ENCODE measurements around the gene TSPAN10. TPM values are rescaled to one million over a fixed set of nuclear protein-coding genes. Genes with fewer than 3 reads are reported as not detected.
A peak's percentile ranks its signal among the peaks of the same experiment; 100 is the strongest.

TSPAN10 gene
- total and polyA plus RNA-seq, 2 of the 4 experiments (the other 2 are of a cell fraction), result 1.4 to 4.5 TPM

DNA sequence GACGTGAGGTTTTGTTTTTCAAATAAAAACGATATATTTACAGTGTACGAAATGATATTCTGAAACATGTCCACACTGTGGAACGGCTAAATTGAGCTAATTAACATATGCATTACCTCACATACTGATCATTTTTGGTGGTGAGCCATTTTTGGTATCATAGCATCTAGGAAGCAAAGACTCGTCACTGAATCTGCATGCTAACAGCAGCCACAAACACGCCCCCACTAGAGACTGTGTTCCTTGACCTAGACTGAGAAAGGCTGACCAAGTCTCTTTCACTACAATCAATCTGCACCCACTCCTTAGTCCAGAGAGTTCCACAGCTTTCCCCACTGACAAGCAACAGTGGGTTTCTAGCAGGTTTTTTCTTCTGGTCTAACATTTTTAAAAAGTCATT, 29.6 kb upstream of the TSPAN10 start:
- H2BK5ac ChIP-seq (ENCODE audit: low read depth, low read length, poor library complexity, severe bottlenecking), result no peak overlapping the region
- peaks cover 19 to 68% of the 10 kb centered on the region in 2 experiments for H3K79me1 ChIP-seq (ENCODE audit: low read depth in 1 of 2, low read length in 2 of 2)
- no peak overlapping the region for H3K56ac ChIP-seq (ENCODE audit: extremely low read depth, insufficient read depth, low read length)
- no peak overlapping the region for H3K9ac ChIP-seq (ENCODE audit: low read depth, low read length)
- no peak overlapping the region for H3K23ac ChIP-seq (ENCODE audit: low read depth, low read length)
- ChIA-PET POLR2A (ENCODE audit: unreplicated experiment) (interaction anchor here (0.6 kb wide), 1 partner anchor 88 kb away, joined by 3 read pairs; no protein-coding TSS in a partner anchor), CTCF (interaction anchor here (0.6 kb wide), 1 partner anchor 25 kb away, joined by 5 read pairs; no protein-coding TSS in a partner anchor)
- H3K18ac ChIP-seq (ENCODE audit: low read depth, low read length), result no peak overlapping the region
- no peak overlapping the region for H2AK5ac ChIP-seq (ENCODE audit: low read depth, low read length)
- H3K9me3 ChIP-seq (ENCODE audit: control insufficient read depth, insufficient read depth, low read length), result no peaks in the 10 kb centered on the region
- no peak overlapping the region for H2AK9ac ChIP-seq (replicated peaks; ENCODE audit: low read depth, low read length, poor library complexity)
- no peak for TF ChIP-seq RAD21 (IDR thresholded peaks at IDR 0.05; ENCODE audit: low read length)
- TF ChIP-seq FOS (IDR thresholded peaks at IDR 0.05; ENCODE audit: low read depth, low read length), result no peak
- no peak for TF ChIP-seq MAFK (IDR thresholded peaks at IDR 0.05; ENCODE audit: low read depth, low read length)
- TF ChIP-seq, protein P1, sequence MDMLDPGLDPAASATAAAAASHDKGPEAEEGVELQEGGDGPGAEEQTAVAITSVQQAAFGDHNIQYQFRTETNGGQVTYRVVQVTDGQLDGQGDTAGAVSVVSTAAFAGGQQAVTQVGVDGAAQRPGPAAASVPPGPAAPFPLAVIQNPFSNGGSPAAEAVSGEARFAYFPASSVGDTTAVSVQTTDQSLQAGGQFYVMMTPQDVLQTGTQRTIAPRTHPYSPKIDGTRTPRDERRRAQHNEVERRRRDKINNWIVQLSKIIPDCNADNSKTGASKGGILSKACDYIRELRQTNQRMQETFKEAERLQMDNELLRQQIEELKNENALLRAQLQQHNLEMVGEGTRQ (IDR thresholded peaks at IDR 0.05; ENCODE audit: low read depth, low read length), result no peak
- TF ChIP-seq NFE2L2 (IDR thresholded peaks at IDR 0.05; ENCODE audit: low read depth, low read length), result no peak
- TF ChIP-seq BHLHE40 (IDR thresholded peaks at IDR 0.05; ENCODE audit: low read depth, low read length), result no peak
- no peak for TF ChIP-seq MAZ (IDR thresholded peaks at IDR 0.05; ENCODE audit: borderline replicate concordance, low read depth, low read length)
- TF ChIP-seq CEBPB (IDR thresholded peaks at IDR 0.05; ENCODE audit: low read depth, low read length), result no peak
- no peak for TF ChIP-seq SMC3 (IDR thresholded peaks at IDR 0.05; ENCODE audit: low read depth, low read length)
- TF ChIP-seq, protein P2, sequence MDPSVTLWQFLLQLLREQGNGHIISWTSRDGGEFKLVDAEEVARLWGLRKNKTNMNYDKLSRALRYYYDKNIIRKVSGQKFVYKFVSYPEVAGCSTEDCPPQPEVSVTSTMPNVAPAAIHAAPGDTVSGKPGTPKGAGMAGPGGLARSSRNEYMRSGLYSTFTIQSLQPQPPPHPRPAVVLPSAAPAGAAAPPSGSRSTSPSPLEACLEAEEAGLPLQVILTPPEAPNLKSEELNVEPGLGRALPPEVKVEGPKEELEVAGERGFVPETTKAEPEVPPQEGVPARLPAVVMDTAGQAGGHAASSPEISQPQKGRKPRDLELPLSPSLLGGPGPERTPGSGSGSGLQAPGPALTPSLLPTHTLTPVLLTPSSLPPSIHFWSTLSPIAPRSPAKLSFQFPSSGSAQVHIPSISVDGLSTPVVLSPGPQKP (IDR thresholded peaks at IDR 0.05; ENCODE audit: borderline replicate concordance, low read depth, low read length), result no peak
- no peak for TF ChIP-seq RFX5 (IDR thresholded peaks at IDR 0.05; ENCODE audit: low read depth, low read length)
- no peak for TF ChIP-seq MXI1 (IDR thresholded peaks at IDR 0.05; ENCODE audit: borderline replicate concordance, low read depth, low read length)
- no peak for TF ChIP-seq RCOR1 (IDR thresholded peaks at IDR 0.05; ENCODE audit: insufficient replicate concordance, low read length)
- TF ChIP-seq, protein P3, sequence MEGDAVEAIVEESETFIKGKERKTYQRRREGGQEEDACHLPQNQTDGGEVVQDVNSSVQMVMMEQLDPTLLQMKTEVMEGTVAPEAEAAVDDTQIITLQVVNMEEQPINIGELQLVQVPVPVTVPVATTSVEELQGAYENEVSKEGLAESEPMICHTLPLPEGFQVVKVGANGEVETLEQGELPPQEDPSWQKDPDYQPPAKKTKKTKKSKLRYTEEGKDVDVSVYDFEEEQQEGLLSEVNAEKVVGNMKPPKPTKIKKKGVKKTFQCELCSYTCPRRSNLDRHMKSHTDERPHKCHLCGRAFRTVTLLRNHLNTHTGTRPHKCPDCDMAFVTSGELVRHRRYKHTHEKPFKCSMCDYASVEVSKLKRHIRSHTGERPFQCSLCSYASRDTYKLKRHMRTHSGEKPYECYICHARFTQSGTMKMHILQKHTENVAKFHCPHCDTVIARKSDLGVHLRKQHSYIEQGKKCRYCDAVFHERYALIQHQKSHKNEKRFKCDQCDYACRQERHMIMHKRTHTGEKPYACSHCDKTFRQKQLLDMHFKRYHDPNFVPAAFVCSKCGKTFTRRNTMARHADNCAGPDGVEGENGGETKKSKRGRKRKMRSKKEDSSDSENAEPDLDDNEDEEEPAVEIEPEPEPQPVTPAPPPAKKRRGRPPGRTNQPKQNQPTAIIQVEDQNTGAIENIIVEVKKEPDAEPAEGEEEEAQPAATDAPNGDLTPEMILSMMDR (conservative IDR thresholded peaks at IDR 0.05; ENCODE audit: low read depth, low read length), result no peak
- no peak for TF ChIP-seq CHD1 (IDR thresholded peaks at IDR 0.05; ENCODE audit: low read depth, low read length)
- TF ChIP-seq POLR2A (IDR thresholded peaks at IDR 0.05; ENCODE audit: low read depth, low read length), result no peak
- intact Hi-C loops (cut with micrococcal nuclease), result no loop called here
- H3K4me1 ChIP-seq (ENCODE audit: control insufficient read depth, insufficient read depth, low read length), result peaks cover 9% of the 10 kb centered on the region
- no peak overlapping the region for H2BK15ac ChIP-seq (ENCODE audit: low read depth, low read length)
- no peak overlapping the region for H4K91ac ChIP-seq (ENCODE audit: insufficient read depth, low read depth, low read length)
- no peak overlapping the region for H3K4me2 ChIP-seq (ENCODE audit: low read depth, low read length)
- no peak overlapping the region for H3K4me3 ChIP-seq (ENCODE audit: insufficient read depth, low read depth, low read length)
- H4K8ac ChIP-seq (ENCODE audit: low read depth in 2 of 2, low read length in 2 of 2), result no peak overlapping the region
- H3K27me3 ChIP-seq (ENCODE audit: control insufficient read depth, insufficient read depth, low read length), result no peaks in the 10 kb centered on the region
- DNase-seq (peak; percentile 61), ATAC-seq (ENCODE audit: low read depth) (peak; percentile 67)
- dilution Hi-C loops (cut with HindIII; ENCODE audit: low sequenced_read_pairs, unreplicated experiment), result no loop called here
- H4K5ac ChIP-seq (ENCODE audit: low read depth, low read length), result no peak overlapping the region
- no peak overlapping the region for H2BK120ac ChIP-seq (ENCODE audit: low read depth, low read length)
- H3K36me3 ChIP-seq (ENCODE audit: control insufficient read depth, insufficient read depth, low read length), result peaks cover 61% of the 10 kb centered on the region
- H3K14ac ChIP-seq (replicated peaks; ENCODE audit: low read depth, low read length), result no peak overlapping the region
- in situ Hi-C loops (cut with MboI; ENCODE audit: low sequenced_read_pairs), result no loop called here
- no TSS peak for BruUV-seq (replicated peaks)
- no peak overlapping the region for H3K27ac ChIP-seq (ENCODE audit: insufficient read depth, low read length)
- H2AFZ ChIP-seq (replicated peaks; ENCODE audit: low read length, poor library complexity), result no peak overlapping the region
- H3K9me1 ChIP-seq (ENCODE audit: insufficient read depth, low read length), result peaks cover 3% of the 10 kb centered on the region; the same call in 1 of the 2 replicates
- no peak overlapping the region for H2BK20ac ChIP-seq (ENCODE audit: low read depth, low read length)
- WGBS, 2 experiments (ENCODE audit: extremely low coverage in 2 of 2, insufficient read length in 1 of 2), result no CpG with 5 or more reads among the region's 6 CpGs
- peaks cover 47% of the 10 kb centered on the region for H4K20me1 ChIP-seq (ENCODE audit: insufficient read depth, low read length)
- no peak overlapping the region for H3K4ac ChIP-seq (ENCODE audit: low read depth, low read length)
